ENCODE data around the gene TGOLN2.
"Not testable (repeated sequence)": the region's sequence is repeated elsewhere in the genome, so short reads cannot be mapped to it uniquely, and the experiment has no call there.

- not testable (repeated sequence) for TF ChIP-seq CTCF, POLR2A (IDR thresholded peaks at IDR 0.05)
Measured at GRCh38 chr2:85362653-85363387, 35.0 kb upstream of the TGOLN2 start.

All from ovary (tissue), 3 donors.